Measurements from ENCODE around the gene CASP2. TPM values are rescaled to one million over a fixed set of nuclear protein-coding genes. Genes with fewer than 3 reads are reported as not detected.

CASP2 gene
- total RNA-seq, 4 donors from 2014 or later = 7.7 to 21.6 (median 13.3) TPM

DNA sequence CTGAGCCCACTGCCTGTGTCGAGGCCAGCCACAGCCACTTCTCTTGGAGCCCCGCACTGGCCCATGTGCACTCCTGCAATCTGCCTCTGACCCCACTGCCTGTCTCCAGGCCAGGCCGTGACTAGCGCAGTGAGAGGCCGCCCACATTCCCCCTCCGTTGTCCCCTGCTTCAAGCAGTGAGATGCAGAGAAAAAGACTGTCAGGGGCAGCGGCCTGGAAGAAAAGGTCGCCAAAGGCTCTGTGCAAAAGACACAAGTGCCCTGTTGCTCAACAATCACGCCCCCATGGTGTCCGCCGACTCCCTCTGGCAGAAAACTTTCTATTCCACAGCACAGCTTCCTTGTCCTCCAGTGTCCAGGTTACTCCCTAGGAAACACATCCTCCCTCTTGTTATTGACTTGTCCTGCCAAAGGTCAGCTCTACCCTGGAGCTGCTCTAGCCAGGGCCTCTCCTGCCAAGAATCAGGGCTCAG, 64.4 kb downstream of the CASP2 start:
- DNase-seq (ENCODE audit: low spot score) (no peak), ATAC-seq (ENCODE audit: low FRiP score) (no peak)
- TF ChIP-seq, protein P1, sequence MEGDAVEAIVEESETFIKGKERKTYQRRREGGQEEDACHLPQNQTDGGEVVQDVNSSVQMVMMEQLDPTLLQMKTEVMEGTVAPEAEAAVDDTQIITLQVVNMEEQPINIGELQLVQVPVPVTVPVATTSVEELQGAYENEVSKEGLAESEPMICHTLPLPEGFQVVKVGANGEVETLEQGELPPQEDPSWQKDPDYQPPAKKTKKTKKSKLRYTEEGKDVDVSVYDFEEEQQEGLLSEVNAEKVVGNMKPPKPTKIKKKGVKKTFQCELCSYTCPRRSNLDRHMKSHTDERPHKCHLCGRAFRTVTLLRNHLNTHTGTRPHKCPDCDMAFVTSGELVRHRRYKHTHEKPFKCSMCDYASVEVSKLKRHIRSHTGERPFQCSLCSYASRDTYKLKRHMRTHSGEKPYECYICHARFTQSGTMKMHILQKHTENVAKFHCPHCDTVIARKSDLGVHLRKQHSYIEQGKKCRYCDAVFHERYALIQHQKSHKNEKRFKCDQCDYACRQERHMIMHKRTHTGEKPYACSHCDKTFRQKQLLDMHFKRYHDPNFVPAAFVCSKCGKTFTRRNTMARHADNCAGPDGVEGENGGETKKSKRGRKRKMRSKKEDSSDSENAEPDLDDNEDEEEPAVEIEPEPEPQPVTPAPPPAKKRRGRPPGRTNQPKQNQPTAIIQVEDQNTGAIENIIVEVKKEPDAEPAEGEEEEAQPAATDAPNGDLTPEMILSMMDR (IDR thresholded peaks at IDR 0.05) = no peak

DNA sequence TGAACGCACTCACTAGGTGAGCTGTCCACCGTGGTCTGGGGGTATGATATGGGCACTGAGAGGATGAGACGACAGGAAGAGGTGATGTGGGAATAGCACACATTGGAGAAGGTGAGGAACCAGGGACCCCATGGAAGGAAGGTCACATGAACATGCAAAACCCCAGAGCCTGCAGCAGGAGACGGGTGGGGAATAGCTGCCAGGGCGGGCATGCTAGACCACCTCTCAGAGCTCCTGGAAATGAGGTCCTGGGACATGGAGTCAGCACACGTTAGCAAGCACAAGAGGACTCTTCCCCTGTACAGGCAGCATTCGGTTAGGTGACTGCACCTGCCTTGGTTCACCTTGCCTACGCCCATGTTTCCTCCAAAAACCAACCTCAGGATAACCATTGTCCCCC, 66.2 kb downstream of the CASP2 start:
- ATAC-seq (ENCODE audit: low FRiP score) = no peak
- DNase-seq (ENCODE audit: low spot score) = no peak
- TF ChIP-seq, protein P1 (IDR thresholded peaks at IDR 0.05) = no peak

DNA sequence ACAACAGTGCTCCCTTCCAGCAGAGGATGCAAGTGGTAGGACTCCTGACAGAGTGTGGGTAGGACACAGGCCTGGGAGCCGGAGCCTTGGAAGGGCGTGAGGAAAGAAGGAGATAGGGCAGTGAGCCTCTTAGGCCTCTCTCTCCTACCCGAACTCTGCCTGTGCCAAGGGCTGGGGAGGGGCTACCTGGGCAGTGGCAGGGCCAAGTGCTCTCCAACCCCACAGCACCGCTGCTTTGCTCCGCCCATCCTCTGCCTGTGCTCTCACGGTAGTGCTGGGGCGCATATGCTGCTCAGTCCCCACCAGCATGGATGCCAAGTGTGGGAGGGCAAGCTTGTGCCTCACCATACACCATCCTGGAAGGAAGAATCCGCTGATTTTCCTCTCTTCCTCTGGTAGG, 66.8 kb downstream of the CASP2 start:
- TF ChIP-seq, protein P1 (IDR thresholded peaks at IDR 0.05) = no peak
- no peak for ATAC-seq (ENCODE audit: low FRiP score)

DNA sequence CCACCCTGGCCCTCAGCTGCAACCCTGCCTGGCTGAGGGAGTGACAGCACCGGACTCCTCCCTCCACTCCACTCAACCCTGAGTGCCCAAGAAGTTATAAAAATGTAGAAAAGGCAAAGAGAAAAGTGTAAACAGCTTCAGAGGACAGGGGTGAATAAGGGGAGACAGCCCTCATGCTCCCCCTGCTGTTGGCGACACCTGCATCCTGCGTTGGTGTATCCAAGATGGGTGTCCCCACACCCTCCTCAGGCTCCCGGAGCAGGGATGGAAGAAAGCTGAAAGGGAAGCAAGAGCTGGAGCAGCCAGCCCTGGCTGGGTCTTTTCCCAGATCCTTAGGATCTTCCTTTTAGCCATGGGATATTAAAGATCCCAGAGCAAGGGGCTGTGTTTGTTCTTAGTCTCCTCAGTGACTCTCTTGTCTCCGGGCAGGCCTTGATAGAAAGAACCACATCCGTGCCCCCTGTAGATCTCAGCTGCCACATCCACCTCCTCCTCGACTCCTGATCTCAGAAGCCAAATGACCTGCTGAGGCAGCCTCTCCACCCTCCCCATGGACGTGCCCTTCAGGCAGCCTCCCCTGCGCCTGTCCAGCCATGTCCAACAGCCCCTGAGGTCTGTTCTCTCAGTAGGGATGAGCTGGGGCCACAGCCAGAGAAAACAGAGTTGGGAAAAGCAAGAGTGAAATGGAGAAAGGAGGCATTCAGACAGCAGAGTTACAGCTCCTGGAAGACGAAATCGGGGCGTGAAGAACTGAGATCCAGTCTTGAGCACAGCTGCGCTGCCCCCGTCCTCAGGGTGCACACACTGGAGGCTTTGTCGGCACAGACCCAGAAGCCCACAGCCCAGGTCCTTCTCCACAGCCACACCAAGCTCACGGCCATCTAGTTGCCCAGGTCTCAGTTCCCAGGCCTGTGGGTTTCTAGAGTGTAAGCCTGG, 67.6 kb downstream of the CASP2 start:
- TF ChIP-seq, protein P1 (IDR thresholded peaks at IDR 0.05) = no peak
- no peak for ATAC-seq (ENCODE audit: low FRiP score)
- no peak for DNase-seq (ENCODE audit: low spot score)

More for the DNA sequence above, 66.8 kb downstream of the CASP2 start:
- no peak for DNase-seq (ENCODE audit: low spot score)

DNA sequence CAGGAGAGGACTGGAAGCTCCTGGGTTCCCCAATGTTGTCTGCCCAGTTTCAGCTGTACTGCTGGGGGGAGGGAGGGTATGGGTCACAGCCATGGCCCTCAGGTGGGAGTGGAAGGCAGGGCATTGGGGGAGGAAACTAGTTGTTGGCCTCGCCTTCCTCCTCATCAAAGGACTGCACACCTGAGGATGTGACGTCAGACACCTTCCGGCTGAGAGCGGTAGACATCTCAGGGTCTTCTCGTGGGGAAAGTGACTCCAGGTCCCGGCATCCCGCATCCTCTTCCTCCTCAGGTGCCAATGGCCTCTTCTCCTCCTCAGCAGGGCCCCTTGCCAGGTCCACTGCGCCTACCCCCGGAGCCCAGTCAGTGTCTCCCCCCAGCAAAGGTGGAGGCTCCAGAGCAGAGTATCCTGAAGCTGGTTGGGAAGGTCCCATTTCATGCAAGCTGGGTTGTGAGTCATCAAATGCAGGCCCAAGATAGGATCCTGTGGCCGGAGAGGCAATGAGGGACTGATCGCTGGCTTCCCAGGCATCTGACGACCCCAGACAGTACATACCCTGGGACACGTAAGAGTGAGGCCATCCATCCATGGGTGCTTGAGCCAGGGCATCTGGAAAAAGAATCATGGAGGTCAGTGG, 68.4 kb downstream of the CASP2 start:
- DNase-seq (ENCODE audit: low spot score) = no peak
- ATAC-seq (ENCODE audit: low FRiP score) = no peak

More for the DNA sequence above, 68.4 kb downstream of the CASP2 start:
- TF ChIP-seq, protein P1 (IDR thresholded peaks at IDR 0.05) = no peak

Small RNA genes within 50 kb of the gene (small RNA-seq; reads per million reads assigned to genes)
- gene RN7SL481P (not detected), gene RN7SL535P (not detected)

Other genes with a start within 250 kb of the CASP2 start
- gene OR6V1, start 236.0 kb upstream of the CASP2 start, total RNA-seq = not detected
- not detected for gene PIP, start 156.3 kb upstream of the CASP2 start, total RNA-seq
- not detected for gene TAS2R39, start 104.9 kb upstream of the CASP2 start, total RNA-seq
- not detected for gene TAS2R40, start 66.3 kb upstream of the CASP2 start, total RNA-seq
- gene GSTK1, start 24.9 kb upstream of the CASP2 start, total RNA-seq = 100 to 1,000 TPM; 159 to 243 (median 177) TPM
- gene TMEM139, start 3.4 kb upstream of the CASP2 start, total RNA-seq = 1 to 10 TPM in 3 of 4 donors, not detected in 1; 1.1 to 3.8 (median 1.6) TPM
- gene CLCN1, start 27.8 kb downstream of the CASP2 start, total RNA-seq = under 1 TPM in 2 of 4 donors, not detected in 2; 0.24 to 0.79 TPM
- 1 to 10 TPM in 1 of 4 donors, under 1 TPM in 3; 0.56 to 1.2 (median 0.77) TPM for gene FAM131B, start 74.4 kb downstream of the CASP2 start, total RNA-seq
- 100 to 1,000 TPM in 1 of 4 donors, 10 to 100 TPM in 3; 48.2 to 138 (median 62.8) TPM for gene ZYX, start 93.0 kb downstream of the CASP2 start, total RNA-seq
- under 1 TPM in 2 of 4 donors, not detected in 2; 0.13 to 0.46 TPM for gene EPHA1, start 120.5 kb downstream of the CASP2 start, total RNA-seq
- gene TAS2R60, start 155.1 kb downstream of the CASP2 start, total RNA-seq = not detected
- not detected for gene TAS2R41, start 189.5 kb downstream of the CASP2 start, total RNA-seq